ENCODE results near the gene AACS.

Gene AACS

DNA sequence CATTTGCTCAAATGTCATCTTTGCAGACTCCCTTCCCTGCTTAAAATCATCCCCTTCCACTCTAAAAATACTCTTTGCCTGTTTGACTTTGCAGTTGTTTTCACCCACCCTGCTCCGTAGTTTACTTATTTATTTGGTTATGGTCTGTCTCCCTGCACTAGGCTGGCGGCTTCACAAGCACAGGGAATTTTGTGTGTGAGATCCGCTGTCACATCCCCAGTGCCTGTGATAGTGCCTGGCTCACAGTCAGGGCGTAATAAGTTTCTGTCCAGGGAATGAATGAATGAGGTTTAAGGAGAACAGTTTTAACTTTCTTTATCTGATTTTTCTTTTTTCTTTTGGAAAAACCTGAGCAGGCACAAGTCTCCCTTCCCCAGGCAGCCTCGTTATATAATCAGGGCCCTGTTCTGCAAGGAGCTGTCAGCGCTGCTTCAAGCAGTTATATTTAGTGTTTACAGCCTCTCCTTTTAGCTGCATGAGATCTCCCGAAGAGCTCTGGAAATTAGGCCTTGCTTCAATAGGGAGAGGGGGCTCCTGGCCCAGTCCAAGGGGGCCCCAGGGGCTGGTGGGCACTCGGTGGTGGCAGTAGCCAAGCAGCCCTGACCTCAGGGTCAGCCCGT, 107.1 kb downstream of the AACS start:
- no peak for DNase-seq (ENCODE audit: low read depth)
- Histone ChIP-seq H3K36me3 (ENCODE audit: control insufficient read depth, insufficient read depth, low read length, severe bottlenecking) (no peaks in the 10 kb centered on the region), H3K4me1 (ENCODE audit: control insufficient read depth, insufficient read depth, low read length) (no peaks in the 10 kb centered on the region), H3K9ac (ENCODE audit: low read length) (no peak overlapping the region), H3K9me3 (ENCODE audit: control insufficient read depth, low read length) (peaks cover 28% of the 10 kb centered on the region), H3K27me3 (replicated peaks; ENCODE audit: control insufficient read depth, insufficient read depth, low read length) (peaks cover 67% of the 10 kb centered on the region), H3K4me3 (ENCODE audit: low read length) (no peak overlapping the region)

DNA sequence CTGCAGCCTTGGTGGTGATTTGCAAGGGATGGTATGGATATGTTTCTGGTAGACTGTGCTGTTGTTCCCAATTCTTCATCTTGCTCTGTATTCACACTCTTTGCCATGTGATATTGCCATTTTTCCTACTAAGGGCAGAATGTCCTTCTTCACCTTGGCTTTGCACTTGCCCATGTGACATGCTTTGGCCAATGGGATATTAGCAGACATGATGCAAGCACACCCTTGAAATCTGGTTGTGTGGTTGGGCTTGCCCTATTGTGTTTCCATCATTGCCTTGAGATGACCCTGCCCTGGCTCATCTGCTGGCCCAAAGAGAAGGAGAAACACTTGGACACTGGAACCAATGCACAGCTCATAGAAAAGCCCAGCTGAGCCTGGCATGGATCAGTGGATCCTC, 110.3 kb downstream of the AACS start:
- Histone ChIP-seq H3K27me3 (replicated peaks; ENCODE audit: control insufficient read depth, insufficient read depth, low read length) (peaks cover 59% of the 10 kb centered on the region), H3K36me3 (ENCODE audit: control insufficient read depth, insufficient read depth, low read length, severe bottlenecking) (no peaks in the 10 kb centered on the region), H3K9me3 (ENCODE audit: control insufficient read depth, low read length) (peaks cover 17% of the 10 kb centered on the region), H3K4me1 (ENCODE audit: control insufficient read depth, insufficient read depth, low read length) (no peaks in the 10 kb centered on the region), H3K9ac (ENCODE audit: low read length) (no peak overlapping the region), H3K4me3 (ENCODE audit: low read length) (no peak overlapping the region)
- no peak for DNase-seq (ENCODE audit: low read depth)

DNA sequence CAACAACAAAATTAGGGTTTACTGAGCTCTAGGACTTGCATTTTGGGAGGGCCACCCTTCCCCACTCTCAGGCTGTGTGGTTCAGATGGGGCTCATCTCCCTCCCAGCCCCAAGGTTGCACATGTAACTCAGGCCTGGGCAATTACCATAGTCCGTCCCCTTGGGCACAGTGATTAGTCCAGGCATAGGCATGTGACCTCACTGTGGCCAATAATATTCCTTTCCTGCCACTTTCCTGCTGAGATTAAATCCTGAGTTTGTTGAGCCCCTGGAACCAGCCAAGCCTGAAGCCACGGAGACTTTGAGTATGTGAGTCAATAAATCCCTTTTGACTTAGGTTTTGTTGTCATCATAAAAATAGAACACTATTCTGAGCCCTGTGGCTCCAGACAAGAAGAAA, 113.0 kb downstream of the AACS start:
- peaks cover 57% of the 10 kb centered on the region for H3K27me3 ChIP-seq (replicated peaks; ENCODE audit: control insufficient read depth, insufficient read depth, low read length)
- no peak overlapping the region for H3K4me3 ChIP-seq (ENCODE audit: low read length)
- peaks cover 8% of the 10 kb centered on the region for H3K9me3 ChIP-seq (ENCODE audit: control insufficient read depth, low read length)
- H3K9ac ChIP-seq (ENCODE audit: low read length) = no peak overlapping the region
- H3K4me1 ChIP-seq (ENCODE audit: control insufficient read depth, insufficient read depth, low read length) = peaks cover under 1% of the 10 kb centered on the region
- H3K36me3 ChIP-seq (ENCODE audit: control insufficient read depth, insufficient read depth, low read length, severe bottlenecking) = no peaks in the 10 kb centered on the region
- DNase-seq (ENCODE audit: low read depth) = no peak

DNA sequence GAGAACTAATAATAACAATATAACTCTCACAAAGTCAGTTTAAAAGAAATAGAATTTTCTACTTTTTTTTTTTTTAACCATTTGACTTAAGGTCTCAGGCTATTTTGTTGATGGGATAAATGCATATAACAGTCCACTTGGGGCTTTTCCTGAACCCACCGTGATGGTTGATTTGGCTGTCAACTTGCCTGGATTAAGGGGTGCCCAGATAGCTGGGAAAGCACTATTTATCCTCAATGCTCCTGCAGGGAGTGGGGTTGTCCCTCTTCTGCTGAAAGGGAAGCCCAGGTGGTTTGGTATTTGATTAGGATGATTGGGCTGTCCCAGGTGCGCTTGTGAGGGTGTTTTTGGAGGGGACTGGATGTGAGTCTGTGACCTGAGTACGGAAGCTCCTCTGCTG, 114.9 kb downstream of the AACS start:
- no peak overlapping the region for H3K9ac ChIP-seq (ENCODE audit: low read length)
- H3K9me3 ChIP-seq (ENCODE audit: control insufficient read depth, low read length) = peaks cover 6% of the 10 kb centered on the region
- H3K4me1 ChIP-seq (ENCODE audit: control insufficient read depth, insufficient read depth, low read length) = peaks cover 4% of the 10 kb centered on the region
- no peaks in the 10 kb centered on the region for H3K36me3 ChIP-seq (ENCODE audit: control insufficient read depth, insufficient read depth, low read length, severe bottlenecking)
- peaks cover 57% of the 10 kb centered on the region for H3K27me3 ChIP-seq (replicated peaks; ENCODE audit: control insufficient read depth, insufficient read depth, low read length)
- DNase-seq (ENCODE audit: low read depth) = no peak
- no peak overlapping the region for H3K4me3 ChIP-seq (ENCODE audit: low read length)

DNA sequence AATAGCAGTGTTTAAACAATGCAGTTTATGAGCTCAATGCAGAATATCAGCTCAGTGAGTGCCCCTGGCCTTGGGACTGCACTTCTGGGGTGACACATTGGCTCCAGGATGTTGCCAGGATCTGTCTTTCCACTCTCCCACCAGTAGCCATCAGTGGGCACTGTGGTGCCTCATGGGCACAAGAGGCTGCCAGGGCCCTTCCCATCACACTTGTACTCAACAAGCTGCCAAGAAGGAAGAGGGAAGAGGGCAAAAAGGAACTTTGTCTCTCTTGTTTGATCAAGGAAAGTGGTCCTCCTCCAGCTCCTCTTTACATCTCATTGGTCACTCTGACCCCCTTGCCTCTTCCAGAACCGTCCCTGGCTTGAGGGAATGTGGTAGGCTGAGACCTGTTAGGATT, 115.9 kb downstream of the AACS start:
- Histone ChIP-seq H3K4me1 (ENCODE audit: control insufficient read depth, insufficient read depth, low read length) (peaks cover 7% of the 10 kb centered on the region), H3K9me3 (ENCODE audit: control insufficient read depth, low read length) (no peaks in the 10 kb centered on the region), H3K9ac (ENCODE audit: low read length) (no peak overlapping the region), H3K4me3 (ENCODE audit: low read length) (no peak overlapping the region), H3K27me3 (replicated peaks; ENCODE audit: control insufficient read depth, insufficient read depth, low read length) (peaks cover 54% of the 10 kb centered on the region), H3K36me3 (ENCODE audit: control insufficient read depth, insufficient read depth, low read length, severe bottlenecking) (no peaks in the 10 kb centered on the region)
- no peak for DNase-seq (ENCODE audit: low read depth)

DNA sequence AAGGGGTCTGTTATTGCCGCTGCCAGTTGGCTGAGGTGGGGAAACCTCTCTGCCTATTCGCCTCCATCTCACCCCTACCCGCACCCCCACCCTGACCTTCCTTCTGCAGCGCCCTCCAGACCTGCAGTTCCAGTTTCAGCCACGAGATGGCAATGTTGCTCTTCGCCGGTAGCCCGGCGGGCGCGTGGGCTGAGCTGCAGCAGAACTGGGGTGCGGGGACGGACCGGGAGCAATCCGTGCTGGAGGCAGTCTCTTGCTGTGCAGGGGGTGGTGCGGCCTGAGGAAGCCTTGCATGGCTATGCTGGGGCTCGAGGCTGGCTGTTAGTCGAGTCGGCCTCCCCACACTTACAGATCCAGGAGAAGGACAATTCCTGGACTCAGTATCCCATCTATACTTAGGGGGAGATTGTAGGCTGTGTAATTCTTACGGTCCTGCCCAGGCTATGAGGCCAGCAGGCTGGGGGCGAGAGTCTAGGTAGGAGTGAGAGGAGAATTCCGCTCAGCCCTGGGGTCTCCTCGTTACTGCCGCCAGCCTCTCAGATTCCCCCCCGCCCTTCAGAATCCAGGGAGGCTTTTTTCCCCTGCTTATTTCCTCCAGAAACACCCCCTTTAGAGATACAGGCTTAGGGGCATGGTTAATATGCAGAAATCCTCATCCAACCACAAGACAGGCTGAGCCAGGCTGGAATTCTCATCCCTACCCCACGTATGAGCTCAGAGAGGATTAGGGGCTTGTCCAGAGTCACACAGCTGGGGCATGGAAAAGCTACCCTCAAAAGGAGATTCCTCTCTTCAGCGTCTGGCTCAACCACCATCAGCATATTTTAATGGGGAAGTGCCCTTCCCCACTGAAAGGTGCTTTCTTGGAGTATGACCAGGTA, 118.2 kb downstream of the AACS start:
- Histone ChIP-seq H3K4me3 (ENCODE audit: low read length) (no peak overlapping the region), H3K9me3 (ENCODE audit: control insufficient read depth, low read length) (no peaks in the 10 kb centered on the region), H3K9ac (ENCODE audit: low read length) (no peak overlapping the region), H3K36me3 (ENCODE audit: control insufficient read depth, insufficient read depth, low read length, severe bottlenecking) (no peaks in the 10 kb centered on the region), H3K27me3 (replicated peaks; ENCODE audit: control insufficient read depth, insufficient read depth, low read length) (peaks cover 61% of the 10 kb centered on the region), H3K4me1 (ENCODE audit: control insufficient read depth, insufficient read depth, low read length) (peaks cover 14% of the 10 kb centered on the region)
- peak; percentile 90 for DNase-seq (ENCODE audit: low read depth)

DNA sequence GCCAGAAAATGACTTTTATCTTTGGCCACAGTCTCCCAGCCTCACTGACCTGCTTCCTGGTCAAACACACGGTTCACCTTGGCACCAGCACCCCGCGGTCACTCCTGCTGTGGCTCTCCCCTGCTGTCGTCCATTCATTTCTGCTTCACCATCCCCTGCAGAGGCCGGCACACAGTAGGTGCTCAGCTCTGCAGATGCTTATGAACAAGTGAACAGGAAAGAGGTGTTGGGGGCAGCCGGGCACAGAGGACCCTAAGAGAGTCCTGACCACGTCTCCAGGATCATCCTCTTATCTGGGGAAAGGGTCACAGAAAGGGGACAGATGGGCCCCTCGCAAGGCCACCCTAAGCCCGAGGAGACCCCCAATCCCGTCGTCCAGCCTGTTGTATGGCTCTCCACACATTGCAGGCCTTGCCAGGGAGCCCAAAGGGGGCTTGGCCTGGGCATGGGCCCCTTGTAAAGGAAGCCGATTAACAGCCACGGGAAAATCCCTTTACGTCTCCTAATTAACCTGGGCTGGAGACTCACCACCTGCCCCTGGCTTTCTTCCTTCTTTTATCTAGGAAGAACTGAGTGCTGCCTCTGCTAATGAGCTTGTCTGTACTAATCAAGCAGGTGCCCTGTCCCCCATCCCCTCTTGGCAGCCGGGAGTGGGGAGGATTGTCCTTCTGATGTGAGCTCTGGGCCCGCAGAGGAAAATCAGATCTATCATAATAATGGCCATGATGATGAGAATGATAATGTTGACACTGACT, 119.2 kb downstream of the AACS start:
- H3K4me3 ChIP-seq (ENCODE audit: low read length) = no peak overlapping the region
- DNase-seq (ENCODE audit: low read depth) = no peak
- H3K27me3 ChIP-seq (replicated peaks; ENCODE audit: control insufficient read depth, insufficient read depth, low read length) = peaks cover 70% of the 10 kb centered on the region

DNA sequence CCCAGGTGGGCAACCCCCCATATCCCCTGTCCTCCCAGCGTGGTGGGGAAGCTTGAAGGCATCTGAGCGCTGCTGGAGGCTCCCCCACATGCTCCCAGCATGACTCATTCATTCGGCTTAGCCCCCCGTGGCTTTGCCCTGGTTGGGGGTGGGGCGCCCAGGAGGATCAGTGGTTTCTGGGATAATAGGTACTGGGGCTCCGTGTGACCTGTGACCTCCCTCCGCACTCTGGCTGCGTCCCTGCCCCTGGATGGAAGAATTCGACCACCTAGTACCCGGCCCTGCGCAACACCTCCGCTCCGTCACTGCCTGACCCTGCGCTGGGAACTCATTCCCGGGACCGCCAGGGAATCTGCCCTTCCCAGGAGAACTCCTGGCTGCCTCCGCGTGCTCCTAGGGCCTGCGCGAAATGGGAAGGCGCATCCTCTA, 120.1 kb downstream of the AACS start:
- DNase-seq (ENCODE audit: low read depth) = no peak
- no peak overlapping the region for H3K4me3 ChIP-seq (ENCODE audit: low read length)
- H3K9ac ChIP-seq (ENCODE audit: low read length) = no peak overlapping the region
- H3K36me3 ChIP-seq (ENCODE audit: control insufficient read depth, insufficient read depth, low read length, severe bottlenecking) = no peaks in the 10 kb centered on the region
- peaks cover 14% of the 10 kb centered on the region for H3K4me1 ChIP-seq (ENCODE audit: control insufficient read depth, insufficient read depth, low read length)
- no peaks in the 10 kb centered on the region for H3K9me3 ChIP-seq (ENCODE audit: control insufficient read depth, low read length)
- H3K27me3 ChIP-seq (replicated peaks; ENCODE audit: control insufficient read depth, insufficient read depth, low read length) = peaks cover 66% of the 10 kb centered on the region

More for the DNA sequence above, 119.2 kb downstream of the AACS start:
- Histone ChIP-seq H3K4me1 (ENCODE audit: control insufficient read depth, insufficient read depth, low read length) (peaks cover 14% of the 10 kb centered on the region), H3K9me3 (ENCODE audit: control insufficient read depth, low read length) (no peaks in the 10 kb centered on the region), H3K36me3 (ENCODE audit: control insufficient read depth, insufficient read depth, low read length, severe bottlenecking) (no peaks in the 10 kb centered on the region), H3K9ac (ENCODE audit: low read length) (no peak overlapping the region)

DNA sequence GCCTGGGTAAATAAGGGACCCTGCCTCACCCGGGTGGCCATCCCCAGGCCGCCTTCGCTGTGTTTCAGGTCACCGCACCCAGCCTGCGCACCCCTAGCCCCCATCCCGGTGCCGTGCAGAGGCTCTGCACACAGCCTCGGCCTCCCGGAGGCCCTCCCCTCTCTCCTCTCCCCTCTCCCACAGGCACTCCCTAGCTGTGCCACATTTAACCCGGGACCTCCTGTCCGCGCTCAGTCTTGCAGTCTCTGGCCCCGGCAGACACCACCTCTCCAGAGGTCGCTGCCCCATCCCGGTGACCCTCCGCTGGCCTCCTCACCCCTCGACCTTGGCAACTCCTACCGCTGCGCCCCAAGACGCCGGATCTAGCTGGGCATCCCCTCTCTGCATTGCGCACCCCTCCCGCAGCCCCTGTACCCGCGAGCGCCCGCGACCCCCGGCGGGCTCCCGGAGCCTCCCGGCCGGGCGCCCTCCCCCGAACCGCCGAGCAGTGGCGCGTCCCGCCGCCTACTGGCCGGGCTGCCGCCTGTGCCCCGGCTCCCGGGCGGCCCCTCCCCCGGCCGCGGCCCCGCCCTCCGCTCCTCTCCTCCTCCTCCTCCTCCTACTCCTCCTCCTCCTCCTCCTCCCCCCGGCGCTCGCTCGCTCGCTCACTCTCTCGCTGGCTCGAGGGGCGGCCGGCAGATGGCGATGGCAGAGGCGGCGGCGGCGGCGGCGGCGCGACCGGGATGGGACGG, 120.7 kb downstream of the AACS start, which contains the start of gene TMEM132B:
Gene TMEM132B (plus strand): TSS at position 647 of the 731 bp plus-strand sequence.
- Histone ChIP-seq H3K4me3 (ENCODE audit: low read length) (peak within 1 kb of the TSS; percentile 44), H3K4me1 (ENCODE audit: control insufficient read depth, insufficient read depth, low read length) (peaks cover 14% of the 10 kb centered on the region), H3K9ac (ENCODE audit: low read length) (no peak within 1 kb of the TSS), H3K36me3 (ENCODE audit: control insufficient read depth, insufficient read depth, low read length, severe bottlenecking) (no peaks in the 10 kb centered on the region), H3K27me3 (replicated peaks; ENCODE audit: control insufficient read depth, insufficient read depth, low read length) (peaks cover 63% of the 10 kb centered on the region), H3K9me3 (ENCODE audit: control insufficient read depth, low read length) (no peaks in the 10 kb centered on the region)
- DNase-seq (ENCODE audit: low read depth) = peak; percentile 91

DNA sequence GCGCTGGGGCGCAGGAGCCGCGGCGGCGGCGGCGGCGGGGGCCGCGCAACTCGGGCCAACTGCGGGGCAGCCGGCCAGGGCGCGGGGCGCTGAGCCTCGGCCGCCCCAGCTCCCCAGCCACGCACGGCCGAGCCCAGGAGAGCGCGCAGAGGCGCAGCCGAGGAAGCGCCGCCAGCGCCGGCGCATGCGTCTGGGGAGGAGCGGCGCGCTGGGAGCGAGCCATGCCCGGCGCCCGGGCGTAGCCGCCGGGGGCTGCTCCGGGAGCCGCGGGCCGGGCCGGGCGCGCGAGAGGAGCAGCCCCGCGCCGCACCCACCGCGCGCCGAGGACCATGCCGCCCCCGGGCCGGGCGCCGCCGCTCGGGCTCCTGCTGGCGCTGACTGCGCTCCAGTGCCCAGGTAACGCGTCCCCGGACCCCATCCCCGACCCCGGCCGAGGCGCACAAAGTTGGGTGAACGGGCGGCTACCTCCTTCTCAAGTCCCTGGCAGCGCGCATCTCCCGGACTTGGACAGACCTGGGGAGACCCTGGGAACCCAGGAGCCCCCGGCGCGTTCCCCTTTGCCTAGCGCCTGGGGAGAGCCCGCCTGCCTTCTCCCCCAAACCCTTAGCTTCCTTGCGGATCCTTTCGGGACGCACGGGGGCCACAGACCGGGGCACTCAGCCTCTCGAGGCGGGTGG, 121.4 kb downstream of the AACS start:
- Histone ChIP-seq H3K9me3 (ENCODE audit: control insufficient read depth, low read length) (no peaks in the 10 kb centered on the region), H3K36me3 (ENCODE audit: control insufficient read depth, insufficient read depth, low read length, severe bottlenecking) (no peaks in the 10 kb centered on the region), H3K9ac (ENCODE audit: low read length) (no peak overlapping the region), H3K27me3 (replicated peaks; ENCODE audit: control insufficient read depth, insufficient read depth, low read length) (peaks cover 56% of the 10 kb centered on the region), H3K4me1 (ENCODE audit: control insufficient read depth, insufficient read depth, low read length) (peaks cover 14% of the 10 kb centered on the region), H3K4me3 (ENCODE audit: low read length) (peak overlapping the region; percentile 37)
- DNase-seq (ENCODE audit: low read depth) = no peak
